ENCODE results near the gene FAR2. TPM values are rescaled to one million over a fixed set of nuclear protein-coding genes. Genes with fewer than 3 reads are reported as not detected.
"Not testable (repeated sequence)": the region's sequence is repeated elsewhere in the genome, so short reads cannot be mapped to it uniquely, and the experiment has no call there.

FAR2 gene
- polyA plus RNA-seq, 3 donors = 37.0 to 39.3 (median 38.2) TPM

- DNase-seq = no peak
Measured at GRCh38 chr12:29149691-29150281, 708 bp downstream of the FAR2 start.

- DNase-seq = no peak
Measured at GRCh38 chr12:29150462-29150861, 1.4 kb downstream of the FAR2 start.

- DNase-seq = no peak
Measured at GRCh38 chr12:29152223-29152868, 3.3 kb downstream of the FAR2 start.

- no peak for DNase-seq
Measured at GRCh38 chr12:29152981-29153630, 4.0 kb downstream of the FAR2 start.

- DNase-seq = no peak
Measured at GRCh38 chr12:29155079-29155478, 6.0 kb downstream of the FAR2 start.

GRCh38 chr12:29157486-29157946, 8.4 kb downstream of the FAR2 start:
- DNase-seq = no peak

- DNase-seq = no peak
Measured at GRCh38 chr12:29158115-29158763, 9.2 kb downstream of the FAR2 start.

- no peak for DNase-seq
Measured at GRCh38 chr12:29159661-29160060, 10.6 kb downstream of the FAR2 start.

- no peak for DNase-seq
Measured at GRCh38 chr12:29160230-29160629, 11.2 kb downstream of the FAR2 start.

- no peak for DNase-seq
Measured at GRCh38 chr12:29163146-29163545, 14.1 kb downstream of the FAR2 start.

GRCh38 chr12:29164477-29165393, 15.7 kb downstream of the FAR2 start:
- no peak for DNase-seq

- DNase-seq = no peak
Measured at GRCh38 chr12:29167445-29167844, 18.4 kb downstream of the FAR2 start.

GRCh38 chr12:29167988-29168387, 18.9 kb downstream of the FAR2 start:
- no peak for DNase-seq

GRCh38 chr12:29169978-29170377, 20.9 kb downstream of the FAR2 start:
- DNase-seq = not testable (repeated sequence)

- DNase-seq = not testable (repeated sequence)
Measured at GRCh38 chr12:29170478-29171084, 21.5 kb downstream of the FAR2 start.

- no peak for DNase-seq
Measured at GRCh38 chr12:29171421-29172258, 22.6 kb downstream of the FAR2 start.

- DNase-seq = no peak
Measured at GRCh38 chr12:29176941-29177340, 27.9 kb downstream of the FAR2 start.

- not testable (repeated sequence) for DNase-seq
Measured at GRCh38 chr12:29182247-29182646, 33.2 kb downstream of the FAR2 start.

GRCh38 chr12:29187756-29188155, 38.7 kb downstream of the FAR2 start:
- DNase-seq = no peak

- no peak for DNase-seq
Measured at GRCh38 chr12:29191267-29191850, 42.3 kb downstream of the FAR2 start.
